Globus pallidus (tissue), 1 donor: ENCODE data around the gene CSRNP3.
"Not testable (repeated sequence)": the region's sequence is repeated elsewhere in the genome, so short reads cannot be mapped to it uniquely, and the experiment has no call there.

Experiments used
- DNase-seq: peaks from one replicate; pipeline ENCODE4 v3.0.0-alpha.2; 2015; ENCODE audit warnings: low spot score

The CSRNP3 gene

GRCh38 chr2:165634282-165634681 lies 164.8 kb downstream of the CSRNP3 start:
- no peak for DNase-seq

GRCh38 chr2:165634855-165635254 lies 165.4 kb downstream of the CSRNP3 start:
- DNase-seq, result peak; percentile 81

DNA sequence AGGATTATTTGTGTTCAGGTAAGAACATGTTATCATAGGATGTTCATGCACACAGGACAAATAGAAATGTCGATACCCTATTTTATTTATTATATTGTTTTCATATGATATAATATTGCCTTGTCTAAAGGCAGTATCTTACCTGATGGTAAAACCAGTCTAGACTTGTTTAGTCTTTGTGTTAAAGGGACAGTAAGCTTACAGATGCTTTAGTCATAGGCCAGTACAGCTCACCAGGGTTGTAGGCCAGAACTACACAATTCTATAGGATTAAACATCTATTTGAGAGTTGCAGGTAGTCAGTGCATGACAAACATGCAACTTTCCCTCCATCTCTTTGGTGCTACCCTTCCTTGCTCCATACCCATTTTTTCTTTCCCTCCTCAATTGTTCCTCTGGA lies 166.0 kb downstream of the CSRNP3 start:
- DNase-seq, result no peak

DNA sequence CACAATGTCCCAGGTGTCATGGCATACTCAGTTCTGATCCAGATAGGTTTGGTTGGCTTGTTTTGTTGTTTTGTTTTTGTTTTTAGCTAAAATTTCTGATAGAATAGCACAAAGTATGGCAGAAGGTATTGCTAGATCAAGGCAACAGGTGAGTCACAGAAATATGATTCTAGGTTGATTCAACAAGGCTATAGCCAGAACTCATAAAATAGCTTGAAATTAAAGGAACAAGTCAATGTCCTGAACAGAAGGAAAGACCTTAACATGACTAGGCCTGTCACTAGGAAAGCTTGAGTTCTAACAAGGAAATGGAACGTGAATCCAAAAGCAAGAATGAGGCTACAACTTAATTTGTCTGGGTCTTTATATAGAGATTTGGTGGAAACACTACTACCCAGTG lies 167.5 kb downstream of the CSRNP3 start:
- DNase-seq, result no peak

DNA sequence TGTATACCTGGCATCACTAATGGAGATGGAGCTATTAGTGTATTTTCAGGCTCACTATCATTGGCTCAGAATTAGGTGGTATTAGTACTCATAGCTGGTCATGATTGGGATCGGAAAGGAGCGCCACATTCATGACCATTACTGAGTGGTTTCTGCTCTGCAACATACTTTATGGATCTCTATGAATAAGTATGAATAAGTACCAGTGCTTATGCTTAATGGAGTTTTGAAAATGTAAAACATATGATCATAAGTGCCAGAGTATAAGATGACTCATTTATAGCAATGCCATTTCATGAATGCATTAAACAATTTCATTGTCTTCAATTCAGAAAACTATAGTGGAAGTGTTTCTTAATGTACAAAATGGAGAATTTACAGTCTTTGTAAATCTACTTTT lies 167.9 kb downstream of the CSRNP3 start:
- DNase-seq, result no peak

- DNase-seq, result no peak
Measured at GRCh38 chr2:165639504-165639903, 170.0 kb downstream of the CSRNP3 start.

DNA sequence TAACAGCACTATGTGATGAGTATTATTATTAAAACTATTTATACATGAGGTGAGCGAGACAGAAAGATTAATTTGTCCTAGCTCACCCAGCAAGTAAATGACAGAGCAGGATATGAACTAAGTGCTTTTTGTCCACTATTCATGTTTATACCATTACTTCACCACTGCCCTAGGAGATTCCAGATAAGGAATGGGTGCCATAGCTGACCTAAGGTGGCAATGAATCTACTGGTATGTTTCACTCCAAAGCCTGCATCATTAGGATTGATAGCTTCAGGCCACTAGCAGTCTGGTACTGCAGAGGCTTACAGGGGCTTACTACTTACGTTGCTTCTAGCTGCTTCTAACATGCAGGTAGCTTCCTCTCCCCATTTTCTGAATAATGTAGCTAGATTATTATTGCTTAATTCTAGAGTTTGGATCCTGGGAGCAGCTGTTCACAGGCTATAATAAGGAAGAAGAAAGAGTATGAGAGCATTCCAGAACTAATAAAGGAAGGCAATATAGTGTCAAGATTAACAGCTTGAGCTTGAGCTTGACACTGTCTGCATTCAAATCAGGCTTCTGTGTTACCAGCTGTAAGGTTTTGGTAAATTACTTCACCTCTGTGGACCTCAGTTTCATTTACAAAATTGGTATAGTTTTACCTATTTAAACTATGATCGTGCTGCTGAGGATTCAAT lies 170.9 kb downstream of the CSRNP3 start:
- DNase-seq, result no peak

GRCh38 chr2:165645930-165646831 lies 176.7 kb downstream of the CSRNP3 start:
- no peak for DNase-seq

DNA sequence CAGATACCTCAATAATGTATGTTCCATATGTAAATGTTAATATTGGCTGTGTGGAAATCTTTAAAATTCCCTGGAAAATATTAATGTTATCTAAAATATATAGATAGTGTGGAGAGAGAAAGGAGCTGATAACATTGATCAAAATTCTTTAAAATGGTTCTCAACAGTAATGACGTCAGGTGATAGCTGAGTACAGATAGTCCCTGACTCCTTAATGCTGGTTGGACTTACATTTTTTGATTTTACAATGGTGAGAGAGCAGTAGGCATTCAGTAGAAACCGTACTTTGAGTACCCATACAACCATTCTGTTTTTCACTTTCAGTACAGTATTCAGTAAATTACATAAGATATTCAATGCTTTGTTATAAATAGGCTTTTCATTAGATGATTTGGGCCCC lies 177.9 kb downstream of the CSRNP3 start:
- DNase-seq, result no peak

DNA sequence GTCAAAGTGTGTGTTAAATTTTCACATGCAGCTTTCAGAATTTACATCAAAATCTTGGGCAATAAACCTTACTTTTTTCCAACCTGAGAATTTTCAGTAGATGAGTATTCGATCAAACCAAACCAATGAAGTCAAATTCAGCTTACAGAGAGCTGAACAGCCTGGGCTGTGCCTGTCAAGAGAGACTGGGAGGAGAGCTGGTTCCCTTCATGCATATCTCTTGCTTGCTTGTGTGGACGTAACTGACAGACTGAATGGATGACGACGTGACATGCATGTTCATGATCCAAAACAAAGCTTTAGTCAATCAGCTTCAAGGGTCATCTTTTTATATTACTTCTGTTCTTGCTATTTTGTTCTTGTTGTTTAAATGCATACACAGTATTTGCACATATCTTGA lies 179.3 kb downstream of the CSRNP3 start:
- DNase-seq, result peak; percentile 77

DNA sequence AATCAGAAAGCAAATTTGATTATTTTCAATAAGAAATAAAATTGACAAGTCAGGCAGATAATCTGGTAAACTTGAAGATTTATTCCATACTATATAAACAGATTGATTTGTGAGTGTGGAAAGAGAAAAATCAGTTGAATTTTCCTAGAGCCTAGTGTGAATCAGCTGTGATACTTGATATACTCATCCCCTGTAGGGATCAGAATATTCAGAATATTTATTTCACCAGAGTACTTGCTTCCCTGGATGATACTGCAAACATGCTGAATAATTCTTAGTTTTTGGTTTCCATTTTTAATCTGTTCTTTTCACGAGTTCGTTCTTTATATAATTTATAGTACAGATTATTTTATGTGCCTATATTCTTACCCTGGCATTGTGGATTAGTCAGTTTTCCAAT lies 181.7 kb downstream of the CSRNP3 start:
- no peak for DNase-seq

GRCh38 chr2:165655661-165656060 lies 186.2 kb downstream of the CSRNP3 start:
- DNase-seq, result no peak

GRCh38 chr2:165660361-165660760 lies 190.9 kb downstream of the CSRNP3 start:
- no peak for DNase-seq

GRCh38 chr2:165662720-165663119 lies 193.2 kb downstream of the CSRNP3 start:
- no peak for DNase-seq

- no peak for DNase-seq
Measured at GRCh38 chr2:165665614-165666013, 196.1 kb downstream of the CSRNP3 start.

- DNase-seq, result not testable (repeated sequence)
Measured at GRCh38 chr2:165666073-165666472, 196.6 kb downstream of the CSRNP3 start.

DNA sequence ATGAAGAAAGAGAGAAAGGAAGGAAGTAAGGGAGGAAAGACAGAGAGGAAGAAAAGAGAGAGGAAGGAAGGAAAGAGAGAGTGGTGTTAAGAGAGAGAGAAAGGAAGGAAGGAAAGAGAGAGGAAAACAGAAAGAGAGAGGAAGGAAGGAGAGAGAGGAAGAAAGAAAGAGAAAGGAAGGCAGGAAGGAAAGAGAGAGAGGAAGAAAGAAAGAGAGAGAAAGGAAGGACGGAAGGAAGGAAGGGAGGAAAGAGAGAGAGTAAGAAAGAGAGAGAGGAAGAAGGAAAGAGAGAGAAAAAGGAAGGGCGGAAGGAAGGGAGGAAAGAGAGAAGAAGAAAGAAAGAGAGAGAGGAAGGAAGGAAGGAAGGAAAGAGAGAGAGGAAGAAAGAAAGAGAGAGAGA lies 197.1 kb downstream of the CSRNP3 start:
- no peak for DNase-seq

- no peak for DNase-seq
Measured at GRCh38 chr2:165667375-165667774, 197.9 kb downstream of the CSRNP3 start.

DNA sequence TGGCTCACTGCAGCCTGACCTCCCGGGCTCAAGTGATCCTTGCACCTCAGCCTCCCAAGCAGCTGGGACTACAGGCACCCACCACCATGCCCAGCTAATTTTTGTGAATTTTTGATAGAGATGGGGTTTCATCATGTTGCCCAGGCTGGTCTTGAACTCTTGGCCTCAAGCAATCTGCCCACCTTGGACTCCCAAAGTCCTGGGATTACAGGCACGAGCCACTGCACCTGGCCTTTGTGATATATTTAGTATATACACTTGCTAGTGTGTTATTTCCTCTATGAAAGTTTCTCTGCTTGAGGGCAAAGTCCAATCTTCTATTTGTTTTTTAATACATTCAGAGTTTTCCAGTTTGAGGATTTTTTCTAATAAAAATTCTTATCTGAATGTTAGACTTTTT lies 205.3 kb downstream of the CSRNP3 start:
- DNase-seq, result no peak

DNA sequence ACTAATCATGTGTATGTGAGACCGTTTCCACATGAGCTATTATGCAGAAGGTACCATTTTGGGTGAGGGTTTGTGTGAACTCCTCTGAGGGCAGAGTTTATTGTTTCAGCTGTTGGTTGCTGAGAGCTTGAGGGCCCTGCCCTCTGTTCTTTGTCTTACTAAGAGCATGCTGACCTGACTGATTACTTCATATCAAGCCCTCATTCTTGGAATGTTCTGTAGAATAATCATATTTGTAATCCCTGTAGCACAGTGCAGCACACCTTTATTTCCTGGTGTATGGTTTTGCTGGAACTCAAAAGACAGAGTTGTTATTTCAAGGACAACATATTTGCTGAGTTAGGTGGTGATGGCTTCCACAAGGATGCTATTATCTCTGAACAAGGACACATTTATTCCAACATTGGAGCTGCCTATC lies 206.1 kb downstream of the CSRNP3 start:
- no peak for DNase-seq

DNA sequence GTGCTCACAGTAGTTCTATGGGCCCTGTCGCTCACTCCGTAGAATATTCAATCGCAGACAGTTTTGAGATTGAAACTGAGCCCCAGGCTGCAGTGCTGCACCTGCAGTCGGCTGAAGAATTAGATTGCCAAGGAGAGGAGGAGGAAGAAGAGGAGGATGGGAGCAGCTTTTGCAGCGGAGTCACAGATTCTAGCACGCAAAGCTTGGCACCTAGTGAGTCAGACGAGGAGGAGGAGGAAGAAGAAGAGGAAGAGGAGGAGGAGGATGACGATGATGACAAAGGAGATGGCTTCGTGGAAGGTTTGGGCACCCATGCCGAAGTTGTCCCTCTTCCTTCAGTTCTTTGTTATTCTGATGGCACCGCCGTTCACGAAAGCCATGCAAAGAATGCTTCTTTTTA lies 209.4 kb downstream of the CSRNP3 start:
- DNase-seq, result no peak

DNA sequence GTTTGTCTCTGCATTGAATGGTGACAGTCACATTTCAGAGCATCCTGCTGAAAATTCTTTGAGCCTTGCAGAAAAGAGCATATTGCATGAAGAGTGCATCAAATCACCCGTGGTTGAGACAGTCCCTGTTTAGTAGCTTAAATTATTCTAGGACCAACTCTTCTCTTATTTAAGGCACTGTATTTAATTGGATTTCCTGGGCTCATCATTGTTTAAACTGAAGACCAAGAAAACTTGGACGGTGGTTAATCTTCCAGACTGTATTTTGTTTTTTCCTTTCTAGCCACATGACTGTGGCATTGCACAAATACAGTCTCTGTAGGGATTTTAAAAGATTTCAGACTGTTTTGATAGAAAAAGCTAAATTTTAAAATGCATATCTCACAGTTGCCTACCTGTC lies 210.1 kb downstream of the CSRNP3 start:
- no peak for DNase-seq

- peak; percentile 77 for DNase-seq
Measured at GRCh38 chr2:165681841-165682240, 212.3 kb downstream of the CSRNP3 start.
